Measurements from ENCODE around the gene ZNF317. TPM values are rescaled to one million over a fixed set of nuclear protein-coding genes. Genes with fewer than 3 reads are reported as not detected.

Gene ZNF317
- total RNA-seq, 2 donors from 2014 or later, result 36.7 to 40.1 TPM

DNA sequence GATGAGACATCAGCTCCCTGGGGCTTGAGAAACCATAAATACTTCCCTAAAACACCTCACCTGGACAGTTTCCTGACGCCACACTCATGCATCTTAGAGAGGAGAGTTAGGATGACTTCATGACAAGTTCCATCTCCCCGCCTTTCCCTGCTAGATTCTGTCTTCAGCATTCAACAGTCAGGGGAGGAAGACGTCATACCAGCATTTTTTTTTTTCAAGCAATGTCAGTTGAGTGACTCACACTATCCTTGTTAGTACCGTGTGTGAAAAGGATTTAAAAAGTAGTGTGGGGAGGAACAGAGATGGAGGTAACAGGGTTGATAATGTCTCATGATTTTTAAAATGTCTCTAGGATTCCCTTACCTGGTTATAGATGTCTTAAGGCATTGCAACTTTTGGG, 38.7 kb downstream of the ZNF317 start, which contains the start of gene OR7D2:
Gene OR7D2, plus strand, starts transcription at position 79 of the 400 bp plus-strand sequence. CDS start 6,803 bp downstream, outside the sequence.
- DNase-seq, result no peak
- Mint-ChIP-seq H3K36me3 (ENCODE audit: low read depth) (peaks cover 10% of the 10 kb centered on the region), H3K9me3 (peaks cover 27% of the 10 kb centered on the region), H3K27ac (no peak within 1 kb of the TSS), H3K4me3 (no peak within 1 kb of the TSS), H3K27me3 (ENCODE audit: insufficient read depth) (no peaks in the 10 kb centered on the region), H3K4me1 (no peaks in the 10 kb centered on the region)
- WGBS, 2 experiments (ENCODE audit: insufficient coverage in 1 of 2, insufficient read length in 1 of 2), result 51 to 55% methylated on average over 3 to 4 of the region's 4 CpGs
- H3K27ac ChIP-seq (ENCODE audit: low read depth, low read length), result no peak within 1 kb of the TSS
- no peak within 1 kb of the TSS for H3K4me3 ChIP-seq (ENCODE audit: low read length)
- no peak within 1 kb of the TSS for H3K9ac ChIP-seq (ENCODE audit: extremely low read depth, low read length, poor library complexity, severe bottlenecking)
- no peaks in the 10 kb centered on the region for H3K27me3 ChIP-seq (ENCODE audit: control insufficient read depth, insufficient read depth, low read length, poor library complexity, severe bottlenecking)
- peaks cover 28% of the 10 kb centered on the region for H3K9me3 ChIP-seq (ENCODE audit: control insufficient read depth, low read length)
- no peaks in the 10 kb centered on the region for H3K36me3 ChIP-seq (ENCODE audit: control insufficient read depth, insufficient read depth, low read length)
- TF ChIP-seq, protein P1, sequence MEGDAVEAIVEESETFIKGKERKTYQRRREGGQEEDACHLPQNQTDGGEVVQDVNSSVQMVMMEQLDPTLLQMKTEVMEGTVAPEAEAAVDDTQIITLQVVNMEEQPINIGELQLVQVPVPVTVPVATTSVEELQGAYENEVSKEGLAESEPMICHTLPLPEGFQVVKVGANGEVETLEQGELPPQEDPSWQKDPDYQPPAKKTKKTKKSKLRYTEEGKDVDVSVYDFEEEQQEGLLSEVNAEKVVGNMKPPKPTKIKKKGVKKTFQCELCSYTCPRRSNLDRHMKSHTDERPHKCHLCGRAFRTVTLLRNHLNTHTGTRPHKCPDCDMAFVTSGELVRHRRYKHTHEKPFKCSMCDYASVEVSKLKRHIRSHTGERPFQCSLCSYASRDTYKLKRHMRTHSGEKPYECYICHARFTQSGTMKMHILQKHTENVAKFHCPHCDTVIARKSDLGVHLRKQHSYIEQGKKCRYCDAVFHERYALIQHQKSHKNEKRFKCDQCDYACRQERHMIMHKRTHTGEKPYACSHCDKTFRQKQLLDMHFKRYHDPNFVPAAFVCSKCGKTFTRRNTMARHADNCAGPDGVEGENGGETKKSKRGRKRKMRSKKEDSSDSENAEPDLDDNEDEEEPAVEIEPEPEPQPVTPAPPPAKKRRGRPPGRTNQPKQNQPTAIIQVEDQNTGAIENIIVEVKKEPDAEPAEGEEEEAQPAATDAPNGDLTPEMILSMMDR (conservative IDR thresholded peaks at IDR 0.05), result no peak
- H3K4me1 ChIP-seq (ENCODE audit: control insufficient read depth, insufficient read depth, low read length), result no peaks in the 10 kb centered on the region

DNA sequence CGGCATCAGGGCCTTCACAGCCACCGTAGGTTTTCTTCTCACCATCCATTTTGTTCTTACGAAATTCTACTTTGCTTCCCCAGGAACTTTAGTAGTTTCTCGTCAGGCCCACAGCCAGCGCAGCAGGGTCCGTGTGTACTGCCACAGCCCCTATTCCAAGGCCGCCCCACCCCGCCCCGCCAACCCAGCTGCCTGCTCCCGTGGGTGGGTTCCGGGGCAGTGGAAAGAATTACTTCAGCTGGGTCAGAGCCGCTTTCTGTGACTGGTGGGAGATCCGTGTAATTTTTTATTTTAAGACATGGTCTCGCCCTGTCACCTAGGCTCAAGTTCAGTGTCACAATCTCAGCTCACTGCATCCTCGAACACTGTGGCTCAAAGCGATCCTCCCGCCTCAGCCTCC, 42.8 kb downstream of the ZNF317 start:
- Histone ChIP-seq H3K4me1 (ENCODE audit: control insufficient read depth, insufficient read depth, low read length) (no peaks in the 10 kb centered on the region), H3K27ac (ENCODE audit: low read depth, low read length) (no peak overlapping the region), H3K4me3 (ENCODE audit: low read length) (no peak overlapping the region), H3K9me3 (ENCODE audit: control insufficient read depth, low read length) (peaks cover 41% of the 10 kb centered on the region), H3K9ac (ENCODE audit: extremely low read depth, low read length, poor library complexity, severe bottlenecking) (no peak overlapping the region), H3K27me3 (ENCODE audit: control insufficient read depth, insufficient read depth, low read length, poor library complexity, severe bottlenecking) (no peaks in the 10 kb centered on the region), H3K36me3 (ENCODE audit: control insufficient read depth, insufficient read depth, low read length) (no peaks in the 10 kb centered on the region)
- TF ChIP-seq, protein P1 (conservative IDR thresholded peaks at IDR 0.05), result no peak
- 90 to 92% methylated on average over 10 to 17 of the region's 17 CpGs for WGBS, 2 experiments (ENCODE audit: insufficient coverage in 1 of 2, insufficient read length in 1 of 2)
- Mint-ChIP-seq H3K4me1 (no peaks in the 10 kb centered on the region), H3K27me3 (ENCODE audit: insufficient read depth) (no peaks in the 10 kb centered on the region), H3K9me3 (peaks cover 31% of the 10 kb centered on the region), H3K4me3 (no peak overlapping the region), H3K36me3 (ENCODE audit: low read depth) (peaks cover 9% of the 10 kb centered on the region), H3K27ac (no peak overlapping the region)
- no peak for DNase-seq

- H3K36me3 ChIP-seq (ENCODE audit: control insufficient read depth, insufficient read depth, low read length), result no peaks in the 10 kb centered on the region
- peaks cover 42% of the 10 kb centered on the region for H3K9me3 ChIP-seq (ENCODE audit: control insufficient read depth, low read length)
- H3K4me1 ChIP-seq (ENCODE audit: control insufficient read depth, insufficient read depth, low read length), result no peaks in the 10 kb centered on the region
- WGBS, 2 experiments (ENCODE audit: insufficient coverage in 1 of 2, insufficient read length in 1 of 2), result 81 to 82% methylated on average over 3 to 4 of the region's 6 CpGs
- Mint-ChIP-seq H3K36me3 (ENCODE audit: low read depth) (peaks cover 9% of the 10 kb centered on the region), H3K27me3 (ENCODE audit: insufficient read depth) (no peaks in the 10 kb centered on the region), H3K9me3 (peaks cover 39% of the 10 kb centered on the region), H3K27ac (no peak overlapping the region), H3K4me1 (peaks cover 4% of the 10 kb centered on the region), H3K4me3 (no peak overlapping the region)
- no peak for DNase-seq
- H3K27ac ChIP-seq (ENCODE audit: low read depth, low read length), result no peak overlapping the region
- no peak overlapping the region for H3K4me3 ChIP-seq (ENCODE audit: low read length)
- no peak overlapping the region for H3K9ac ChIP-seq (ENCODE audit: extremely low read depth, low read length, poor library complexity, severe bottlenecking)
- TF ChIP-seq, protein P1 (conservative IDR thresholded peaks at IDR 0.05), result no peak
- H3K27me3 ChIP-seq (ENCODE audit: control insufficient read depth, insufficient read depth, low read length, poor library complexity, severe bottlenecking), result no peaks in the 10 kb centered on the region
These were observed 47.0 kb downstream of the ZNF317 start for GRCh38 chr19:9187191-9187590.
